Right ventricle myocardium superior (tissue), 1 donor: ENCODE measurements around the gene DVL1. TPM values are rescaled to one million over a fixed set of nuclear protein-coding genes. Genes with fewer than 3 reads are reported as not detected.
"Not testable (repeated sequence)": the region's sequence is repeated elsewhere in the genome, so short reads cannot be mapped to it uniquely, and the experiment has no call there.

Source experiments
- ATAC-seq: fragments of 200-7000 bp; cut with Tn5 transposase; one replicate; pipeline ENCODE4 v1.9.1; 2020; ENCODE audit warnings: mild to moderate bottlenecking; ENCODE audit not compliant: poor library complexity
- DNase-seq: peaks from one replicate; pipeline ENCODE4 v3.0.0-alpha.2; 2020
- intact Hi-C: fragments of 100-400 bp; cut with DNase I; formaldehyde crosslinking; loops from one replicate; pipeline ENCODE4 v1.11.2; 2022
- total RNA-seq: library from RNA; stranded (reverse); fragmentation: NEBNext Ultra II Directional; extraction: Animal tissue kit (Norgen Biotek cat#: 25700); gene quantifications from one replicate; pipeline ENCODE4 v1.2.1, GENCODE V29; 2021
- donor health status: DM: no; HTN: yes; CAD: no; lungs with severe emphysema.

Gene DVL1
- total RNA-seq, 1 donor from 2014 or later, result 126 TPM

DNA sequence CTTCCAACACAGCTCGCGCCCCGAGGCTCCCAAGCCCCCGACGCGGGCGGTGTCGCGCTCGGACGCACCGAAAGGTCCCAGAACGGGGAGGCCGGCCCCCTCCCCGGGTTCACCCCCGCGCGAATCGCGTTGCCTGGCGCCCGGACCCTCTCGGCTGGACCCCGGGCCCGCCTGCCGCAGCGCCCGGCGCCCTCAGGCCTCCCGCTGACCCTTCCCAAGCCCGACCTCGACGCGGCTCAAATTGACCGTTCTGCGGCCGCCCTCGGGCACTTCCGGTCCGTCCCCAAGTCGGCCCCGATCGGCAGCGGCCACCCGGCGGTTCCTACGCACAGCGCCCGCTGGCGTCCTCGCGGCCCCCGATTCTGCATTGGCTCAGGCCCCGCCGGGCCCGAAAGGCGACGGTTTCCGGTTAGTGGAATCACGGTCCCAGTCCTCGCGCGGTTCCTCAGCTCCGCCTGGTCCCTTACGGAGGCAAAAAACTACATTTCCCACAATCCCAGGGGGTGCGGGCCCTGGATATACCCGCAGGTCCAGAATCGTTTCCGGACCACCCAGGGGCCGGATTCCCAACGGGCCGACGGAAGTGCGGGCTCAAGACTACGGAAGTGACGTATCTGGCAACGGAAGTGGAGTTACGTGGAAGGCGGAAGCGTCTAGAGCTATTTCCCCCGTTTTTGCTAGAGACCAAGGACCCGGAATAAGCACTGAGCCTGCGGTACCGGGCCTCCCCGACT lies 25.9 kb upstream of the DVL1 start, which contains the start of gene AURKAIP1:
TSS of gene AURKAIP1 (minus strand) at position 279 of the 734 bp plus-strand sequence. CDS start 451 bp downstream, outside the sequence.
- peak; percentile 95 for ATAC-seq
- peak; percentile 98 for DNase-seq
- intact Hi-C loops, result loop anchor here (10.0 kb wide), 1 partner anchor 130 kb away; no protein-coding TSS in a partner anchor

GRCh38 chr1:1374589-1374928 lies 25.3 kb upstream of the DVL1 start:
- peak; percentile 1 for ATAC-seq
- no peak for DNase-seq
- intact Hi-C loops, result loop anchor here (10.0 kb wide), 1 partner anchor 130 kb away; no protein-coding TSS in a partner anchor

- DNase-seq (no peak), ATAC-seq (no peak)
- intact Hi-C loops, result loop anchor here (10.0 kb wide), 1 partner anchor 131 kb away; no protein-coding TSS in a partner anchor
Measured at GRCh38 chr1:1373815-1374588, 24.8 kb upstream of the DVL1 start.

- intact Hi-C loops, result loop anchor here (10.0 kb wide), 1 partner anchor 132 kb away; no protein-coding TSS in a partner anchor
- no peak for ATAC-seq
- no peak for DNase-seq
Measured at GRCh38 chr1:1373051-1373814, 24.0 kb upstream of the DVL1 start.

DNA sequence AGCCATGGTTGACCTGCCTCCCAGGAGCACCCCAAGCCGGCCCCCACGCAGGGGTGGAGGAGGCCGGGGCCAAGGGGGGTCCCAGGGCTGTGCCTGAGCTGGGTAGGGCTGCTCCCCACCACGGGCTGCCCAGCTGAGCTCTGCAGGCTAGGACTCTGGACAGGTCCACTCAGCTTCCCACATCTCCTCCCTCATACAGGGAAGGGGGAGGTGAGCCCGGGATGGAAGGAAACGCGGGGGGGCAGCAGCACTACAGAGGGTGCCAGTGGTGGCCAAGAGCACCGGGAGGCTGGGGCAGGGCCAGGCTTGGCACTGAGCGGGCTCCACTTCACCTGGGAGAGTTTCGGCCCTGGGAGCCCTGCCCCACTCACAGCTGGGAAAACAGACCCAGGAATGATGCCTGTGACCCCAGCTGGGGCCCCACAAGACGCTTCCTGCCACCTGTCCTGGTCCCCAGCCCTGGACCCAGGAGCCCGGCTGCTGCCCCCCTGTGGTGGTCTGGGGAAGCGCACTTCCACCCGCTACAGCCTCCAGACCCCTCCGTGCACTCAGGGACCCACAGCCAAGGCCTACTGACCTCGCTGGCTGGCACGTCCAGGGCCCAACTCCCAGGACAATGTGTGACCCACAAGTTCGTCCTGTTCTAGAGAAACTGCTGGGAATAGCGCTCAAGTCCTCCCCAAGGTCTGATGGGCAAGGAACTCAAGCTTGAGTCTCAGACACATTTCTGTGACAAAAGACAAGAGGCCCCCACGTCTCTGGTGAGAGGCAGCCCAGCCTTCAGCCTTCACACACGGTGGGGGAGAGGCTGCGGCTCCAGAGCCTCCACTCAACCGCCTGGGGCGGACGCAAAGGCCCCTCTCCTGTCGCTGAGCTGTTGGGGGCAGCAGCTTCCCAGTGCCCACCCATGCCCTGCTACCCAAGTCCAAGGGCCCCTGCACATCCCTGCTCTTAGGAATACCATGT lies 22.8 kb upstream of the DVL1 start:
- intact Hi-C loops, result loop anchor here (10.0 kb wide), 1 partner anchor 133 kb away; no protein-coding TSS in a partner anchor
- peak; percentile 39 for ATAC-seq
- peak; percentile 81 for DNase-seq

GRCh38 chr1:1371364-1371745 lies 22.1 kb upstream of the DVL1 start:
- DNase-seq (no peak), ATAC-seq (no peak)
- intact Hi-C loops, result loop anchor here (10.0 kb wide), 1 partner anchor 133 kb away; no protein-coding TSS in a partner anchor

DNA sequence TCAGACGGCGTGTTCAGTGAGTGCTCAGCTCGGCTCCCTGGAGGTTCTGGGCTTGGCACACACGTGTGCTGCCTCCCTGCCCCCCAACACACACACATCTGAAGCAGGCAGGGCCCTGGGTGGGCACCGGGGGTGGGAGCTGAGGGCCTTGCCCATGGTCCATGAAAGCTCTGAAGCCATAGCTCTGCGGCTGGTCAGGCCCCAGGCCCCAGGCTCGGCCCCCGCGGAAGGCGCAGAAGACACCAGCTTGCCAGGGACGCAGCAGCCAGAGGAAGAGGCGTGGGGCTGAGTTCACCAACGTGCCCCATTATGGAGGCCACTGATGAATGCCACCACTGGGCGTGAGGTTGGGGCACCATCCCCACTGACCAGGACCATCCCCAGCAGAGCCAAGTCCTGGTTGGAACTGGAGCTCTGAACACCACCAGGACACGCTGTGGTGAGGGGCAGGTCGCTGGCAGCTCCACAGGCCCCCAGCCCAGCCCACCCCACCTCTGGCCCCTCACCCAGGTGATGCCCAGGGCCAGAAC lies 21.6 kb upstream of the DVL1 start:
- ATAC-seq (no peak), DNase-seq (no peak)
- intact Hi-C loops, result loop anchor here (10.0 kb wide), 1 partner anchor 134 kb away; no protein-coding TSS in a partner anchor

DNA sequence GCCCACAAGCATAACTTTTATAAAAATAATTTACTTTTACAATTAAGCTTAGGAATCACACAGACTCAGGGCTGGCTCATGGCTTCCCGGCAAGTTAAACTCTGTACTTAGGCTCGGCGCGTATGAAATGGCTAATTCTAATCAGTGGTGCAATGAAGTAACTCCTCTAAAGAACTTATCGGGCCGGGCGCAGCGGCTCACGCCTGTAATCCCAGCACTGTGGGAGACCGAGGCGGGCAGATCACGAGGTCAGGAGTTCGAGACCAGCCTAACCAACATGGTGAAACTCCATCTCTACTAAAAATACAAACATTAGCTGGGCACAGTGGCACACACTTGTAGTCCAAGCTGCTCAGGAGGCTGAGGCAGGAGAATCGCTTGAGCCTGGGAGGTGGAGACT lies 20.9 kb upstream of the DVL1 start:
- intact Hi-C loops, result loop anchor here (10.0 kb wide), 1 partner anchor 135 kb away; no protein-coding TSS in a partner anchor
- not testable (repeated sequence) for ATAC-seq, DNase-seq

DNA sequence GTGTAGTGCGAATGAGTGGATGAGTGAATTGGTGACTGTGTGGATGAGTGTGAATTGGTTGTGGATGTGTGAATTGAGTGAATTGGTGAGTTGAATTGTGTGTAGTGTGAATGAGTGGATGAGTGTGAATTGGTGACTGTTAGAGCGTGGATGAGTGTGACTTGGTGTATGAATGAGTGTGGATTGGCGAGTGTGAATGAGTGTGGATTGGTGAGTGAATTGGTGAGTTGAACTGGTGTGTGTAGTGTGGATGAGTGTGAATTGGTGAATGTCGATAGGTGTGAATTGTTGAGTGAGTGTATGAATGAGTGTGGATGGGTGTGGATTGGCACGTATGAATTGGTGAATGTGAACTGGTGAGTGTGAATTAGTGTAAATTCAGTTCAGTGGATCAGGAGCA lies 18.1 kb upstream of the DVL1 start:
- ATAC-seq (no peak), DNase-seq (no peak)
- intact Hi-C loops, result no loop called here

- DNase-seq, result no peak
- intact Hi-C loops, result no loop called here
- no peak for ATAC-seq
Measured at GRCh38 chr1:1366699-1367066, 17.5 kb upstream of the DVL1 start.

DNA sequence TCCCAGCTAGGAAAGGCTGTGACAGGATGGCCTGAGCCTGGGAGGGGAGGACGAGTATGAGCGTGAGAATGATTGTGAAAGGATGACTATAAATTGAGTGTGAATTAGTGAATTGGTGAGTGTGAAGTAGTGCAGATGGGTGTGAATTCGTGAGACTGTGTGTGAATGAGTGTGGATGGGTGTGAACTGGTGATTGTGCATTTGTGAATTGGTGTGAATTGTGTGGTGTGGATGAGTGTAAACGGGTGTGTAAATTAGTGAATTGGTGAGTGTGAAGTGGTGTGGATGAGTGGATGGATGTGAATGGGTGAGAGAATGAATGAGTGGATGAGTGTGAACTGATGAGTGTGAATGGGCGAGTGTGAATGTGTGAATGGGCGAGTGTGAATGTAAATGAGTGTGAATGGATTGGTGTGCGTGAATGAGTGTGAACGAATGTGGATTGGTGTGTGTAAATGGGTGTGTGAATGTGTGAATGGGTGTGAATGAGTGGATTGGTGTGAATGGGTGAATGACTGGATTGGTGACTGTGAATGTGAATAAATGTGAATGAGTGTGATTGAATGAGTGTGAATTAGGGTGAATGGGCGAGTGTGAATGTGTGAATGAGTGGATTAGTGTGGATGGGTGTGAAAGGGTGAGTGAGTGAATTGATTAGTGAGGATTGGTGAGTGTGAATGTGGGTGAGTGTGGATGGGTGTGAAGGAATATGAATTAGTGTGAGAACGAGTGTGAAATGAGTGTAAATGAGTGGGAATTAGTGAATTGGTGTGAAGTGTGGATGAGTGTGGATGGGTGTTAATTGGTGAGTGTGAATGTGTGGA lies 16.9 kb upstream of the DVL1 start:
- ATAC-seq (no peak), DNase-seq (no peak)
- intact Hi-C loops, result no loop called here

- DNase-seq, result peak; percentile 27
- ATAC-seq, result no peak
Measured at GRCh38 chr1:1364266-1364665, 15.0 kb upstream of the DVL1 start.

GRCh38 chr1:1361982-1362423 lies 12.8 kb upstream of the DVL1 start:
- intact Hi-C loops, result no loop called here
- DNase-seq (peak; percentile 75), ATAC-seq (no peak)

More at GRCh38 chr1:1364266-1364665, 15.0 kb upstream of the DVL1 start:
- intact Hi-C loops, result no loop called here

DNA sequence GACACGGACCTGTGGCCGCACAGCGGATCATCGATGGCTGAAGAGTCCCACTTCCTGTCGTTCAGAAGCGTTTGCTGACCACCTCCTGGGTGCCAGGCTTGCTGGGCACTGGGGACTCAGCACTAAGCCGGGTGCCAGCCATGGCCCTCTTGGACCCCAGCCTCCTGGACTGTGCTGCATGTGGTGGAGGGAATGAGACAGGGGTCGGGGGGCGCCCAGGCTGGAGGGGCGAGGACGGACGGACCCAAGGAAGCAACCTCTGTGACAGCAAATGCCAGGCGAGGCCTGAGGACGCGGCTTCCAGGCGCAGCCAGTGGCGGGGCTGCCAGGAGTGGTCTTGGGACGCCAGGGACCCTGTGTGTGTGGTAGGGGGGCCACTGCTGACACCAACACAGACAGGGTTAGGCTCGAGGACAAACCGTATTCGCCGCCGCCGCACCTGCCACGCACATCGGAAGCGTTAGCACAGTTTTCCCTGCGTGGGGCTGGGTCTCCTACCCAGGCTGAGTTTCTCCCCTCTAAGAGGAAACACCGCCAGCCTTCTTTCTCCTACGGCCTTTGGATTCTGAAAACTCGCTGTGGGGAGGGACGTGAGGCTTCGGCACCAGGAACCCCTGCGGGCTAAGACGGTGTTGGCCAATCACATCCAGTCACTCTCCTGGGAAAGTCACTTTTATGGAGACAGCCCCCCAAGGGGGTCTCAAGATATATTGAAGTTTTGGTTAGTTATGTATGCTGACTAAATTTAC lies 12.2 kb upstream of the DVL1 start:
- intact Hi-C loops, result no loop called here
- ATAC-seq, result no peak
- DNase-seq, result peak; percentile 39

GRCh38 chr1:1360506-1361169 lies 11.4 kb upstream of the DVL1 start:
- DNase-seq, result peak; percentile 81
- intact Hi-C loops, result no loop called here
- peak; percentile 53 for ATAC-seq
